GM12874 (cell line): ENCODE measurements around the gene CCDC110.

Source experiments
- CTCF ChIP-seq: IDR thresholded peaks from 2 replicates; pipeline ENCODE4 v1.5.1; 2011; ENCODE audit warnings: low read depth, mild to moderate bottlenecking, control low read depth, low read length, moderate library complexity; ENCODE audit not compliant: insufficient read depth

The CCDC110 gene

GRCh38 chr4:185435466-185435865 lies 36.1 kb downstream of the CCDC110 start:
- no peak for TF ChIP-seq CTCF

DNA sequence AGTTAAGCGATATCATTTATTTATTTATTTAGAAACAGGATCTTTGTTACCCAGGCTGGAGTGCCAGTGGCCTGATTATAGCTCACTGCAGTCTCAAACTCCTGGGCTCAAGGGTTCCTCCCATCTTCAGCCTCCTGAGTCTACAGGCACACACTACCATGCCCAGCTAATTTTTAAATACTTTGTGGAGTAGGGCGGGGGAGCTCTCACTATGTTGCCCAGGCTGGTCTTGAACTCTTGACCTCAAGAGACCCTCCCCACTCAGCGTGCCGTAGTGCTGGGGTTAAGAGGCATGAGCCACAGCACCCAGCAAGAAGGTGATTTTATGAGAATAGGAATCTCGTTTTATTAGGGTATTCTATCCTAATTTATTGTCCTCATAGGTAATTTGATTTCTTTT lies 41.9 kb downstream of the CCDC110 start:
- no peak for TF ChIP-seq CTCF

DNA sequence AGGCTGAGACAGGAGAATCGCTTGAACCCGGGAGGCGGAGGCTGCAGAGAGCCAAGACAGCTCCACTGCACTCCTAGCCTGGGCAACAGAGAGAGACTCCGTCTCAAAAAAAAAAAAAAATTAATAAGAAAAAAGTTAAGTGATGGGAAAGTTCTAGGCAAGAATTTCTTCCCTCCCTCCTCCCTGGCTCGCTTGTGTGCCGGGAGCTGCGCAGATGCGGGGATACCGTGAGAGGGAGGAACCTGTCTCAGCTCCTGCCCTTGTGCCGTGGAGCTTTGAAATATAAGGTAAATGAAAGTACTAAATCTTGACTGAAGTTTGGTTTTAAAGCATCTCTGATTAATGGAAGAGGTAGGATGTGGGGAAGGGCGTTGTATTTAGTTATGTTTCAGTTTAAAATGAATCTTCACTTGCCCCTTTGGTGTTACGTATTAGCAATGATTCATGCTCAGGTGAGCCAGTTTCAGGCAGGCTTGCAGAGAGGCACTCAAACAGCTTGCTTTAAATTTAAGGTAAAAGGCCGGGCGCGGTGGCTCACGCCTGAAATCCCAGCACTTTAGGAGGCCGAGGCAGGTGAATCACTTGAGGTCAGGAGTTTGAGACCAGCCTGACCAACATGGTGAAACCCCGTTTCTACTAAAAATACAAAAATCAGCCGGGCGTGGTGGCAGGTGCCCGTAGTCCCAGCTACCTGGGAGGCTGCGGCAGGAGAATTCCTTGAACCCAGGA lies 44.4 kb downstream of the CCDC110 start:
- no peak for TF ChIP-seq CTCF

DNA sequence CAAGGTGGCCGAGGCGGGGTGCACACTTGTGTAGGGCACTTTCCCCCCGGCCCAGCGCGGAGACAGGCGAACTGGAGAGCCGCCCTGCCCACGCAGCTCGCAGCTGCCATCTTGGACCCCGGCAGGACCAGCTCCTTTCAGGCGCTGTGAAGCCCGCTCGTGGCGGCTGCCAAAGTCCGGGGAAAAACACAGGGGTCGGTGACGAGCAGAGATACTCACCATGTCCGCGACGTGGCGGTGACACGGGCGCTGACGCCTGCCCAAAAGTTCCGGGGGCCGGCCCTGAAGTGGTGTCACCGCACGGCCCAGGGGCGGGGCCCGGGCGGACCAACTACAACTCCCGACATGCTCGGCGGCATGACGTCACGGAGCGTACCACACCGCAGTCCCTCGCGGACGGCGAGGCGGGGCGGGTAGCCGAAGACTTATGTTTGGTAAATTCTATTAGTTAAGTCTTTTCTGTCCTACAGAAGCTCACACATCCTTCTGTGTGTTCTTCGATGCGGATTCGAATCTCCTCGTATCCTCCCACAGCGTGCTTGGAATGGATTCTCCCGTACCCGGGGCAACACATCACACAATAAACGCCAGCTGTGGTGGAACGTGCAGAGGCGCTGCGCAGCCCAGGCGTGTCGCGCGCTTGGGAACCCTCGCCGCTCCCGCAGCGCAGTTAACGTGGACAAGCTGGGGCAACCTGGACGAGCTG lies 45.7 kb downstream of the CCDC110 start, which contains the start of gene UFSP2:
UFSP2 (minus strand) TSS at position 318 of the 706 bp plus-strand sequence; CDS start at position 222, 96 bp downstream.
- no peak for TF ChIP-seq CTCF

DNA sequence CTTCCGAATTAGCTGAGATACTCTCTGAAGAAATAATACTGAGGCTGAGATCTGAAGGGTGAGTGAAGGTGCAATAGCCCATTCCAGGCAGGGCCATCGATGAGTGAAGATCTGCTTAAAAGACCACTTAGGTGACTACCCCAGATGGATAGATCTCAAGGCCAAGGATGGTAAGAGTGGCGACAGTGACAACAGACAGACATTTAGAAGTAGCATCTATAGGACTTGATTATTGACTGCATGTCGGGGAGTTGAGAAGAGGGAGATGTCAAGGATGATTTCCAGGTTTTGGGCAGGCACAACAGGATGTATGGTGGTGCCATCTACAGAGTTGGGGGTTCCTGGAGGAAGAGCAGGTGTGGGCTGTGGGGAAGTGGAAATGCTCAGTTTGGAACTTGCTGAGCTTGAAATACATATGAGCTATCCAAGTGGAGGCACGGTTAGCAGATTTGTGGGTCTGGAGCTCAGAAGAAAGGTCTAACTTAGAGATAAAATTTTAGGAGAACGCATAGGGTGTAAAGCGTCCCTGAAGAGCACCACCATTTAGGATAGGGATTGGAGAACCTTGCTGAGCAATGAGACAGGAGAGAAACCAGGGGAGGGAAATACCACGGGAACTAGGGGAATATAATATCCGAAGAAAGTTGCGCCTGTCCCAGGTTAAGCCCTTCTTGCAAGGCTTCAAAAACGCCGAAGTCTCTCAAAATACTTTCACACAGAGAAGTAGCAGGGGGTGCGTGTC lies 46.5 kb downstream of the CCDC110 start:
- no peak for TF ChIP-seq CTCF

DNA sequence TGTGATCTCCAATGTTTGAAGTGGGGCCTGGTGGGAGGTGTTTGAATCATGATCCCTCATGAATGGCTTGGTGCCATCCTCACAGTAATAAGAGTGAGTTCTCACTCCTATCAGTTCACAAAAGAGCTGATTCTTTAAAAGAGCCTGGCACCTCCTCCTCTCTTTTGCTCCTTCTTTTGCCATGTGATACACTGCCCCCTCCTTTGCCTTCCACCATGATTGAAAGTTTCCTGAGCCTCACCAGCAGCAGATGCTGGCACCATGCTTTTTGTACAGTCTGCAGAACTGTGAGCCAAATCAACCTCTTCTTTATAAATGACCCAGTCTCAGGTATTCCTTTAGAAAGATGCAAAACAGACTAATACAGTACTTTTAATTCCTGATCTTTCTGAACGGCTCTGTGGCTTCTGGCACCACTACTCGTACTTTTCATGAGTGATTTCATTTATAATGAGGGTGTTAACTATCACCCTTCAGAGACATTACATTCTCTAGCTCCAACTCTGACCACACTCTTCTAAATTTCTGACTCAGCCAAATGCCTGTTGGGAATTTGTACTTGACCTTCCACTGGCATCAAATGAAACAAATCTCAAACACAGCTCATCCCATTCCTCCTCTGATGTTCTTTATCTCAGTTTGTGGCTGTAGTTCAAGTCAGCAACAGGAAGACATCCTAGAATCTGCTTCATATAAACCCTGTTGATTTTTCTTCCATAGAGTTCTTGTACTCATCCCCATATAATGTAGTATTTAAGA lies 50.0 kb downstream of the CCDC110 start:
- no peak for TF ChIP-seq CTCF
